DOHH2 (cell line): ENCODE data around the gene YAE1.

ENCODE experiments used
- H3F3A ChIP-seq: fragments of 200-600 bp; sonication (generic), shearing (Covaris generic); 2 replicates; pipeline ENCODE4 v1.6.0; 2016; ENCODE audit warnings: antibody characterized with exemption, mild to moderate bottlenecking; ENCODE audit not compliant: control insufficient read depth, insufficient read depth
- H3K27ac ChIP-seq: fragments of 200-600 bp; sonication (generic); 2 replicates; pipeline ENCODE4 v1.5.1; 2014; ENCODE audit warnings: low read depth, mild to moderate bottlenecking, low read length, moderate library complexity
- H3K27me3 ChIP-seq: fragments of 200-600 bp; sonication (generic); 2 replicates; pipeline ENCODE4 v1.6.1; 2014; ENCODE audit warnings: mild to moderate bottlenecking, low read length, mixed read lengths; ENCODE audit not compliant: control insufficient read depth
- H3K36me3 ChIP-seq: fragments of 200-600 bp; sonication (generic); 2 replicates; pipeline ENCODE4 v1.6.1; 2014; ENCODE audit warnings: mild to moderate bottlenecking, low read length, moderate library complexity, mixed read lengths; ENCODE audit not compliant: control insufficient read depth
- H3K4me1 ChIP-seq: fragments of 200-600 bp; sonication (generic); 2 replicates; pipeline ENCODE4 v1.6.1; 2014; ENCODE audit warnings: mild to moderate bottlenecking, low read length, mixed read lengths; ENCODE audit not compliant: control insufficient read depth
- H3K4me2 ChIP-seq: fragments of 200-600 bp; sonication (generic); 2 replicates; pipeline ENCODE4 v1.6.0; 2014; ENCODE audit warnings: mild to moderate bottlenecking, low read length, moderate library complexity
- H3K4me3 ChIP-seq: fragments of 200-600 bp; sonication (generic); 2 replicates; pipeline ENCODE4 v1.5.1; 2014; ENCODE audit warnings: mild to moderate bottlenecking, low read length, mixed read lengths
- H3K79me2 ChIP-seq: fragments of 200-600 bp; sonication (generic); 2 replicates; pipeline ENCODE4 v1.6.1; 2014; ENCODE audit warnings: mild to moderate bottlenecking, low read length, mixed read lengths; ENCODE audit not compliant: control insufficient read depth
- H3K9me2 ChIP-seq: fragments of 200-600 bp; sonication (generic); replicated peaks from 2 replicates; pipeline ENCODE4 v1.6.1; 2014; ENCODE audit warnings: mild to moderate bottlenecking, low read length, mixed read lengths; ENCODE audit not compliant: control insufficient read depth
- H3K9me3 ChIP-seq: fragments of 200-600 bp; sonication (generic); 2 replicates; pipeline ENCODE4 v1.6.1; 2014; ENCODE audit warnings: antibody characterized with exemption, low read length, mixed read lengths; ENCODE audit not compliant: control insufficient read depth, insufficient read depth
- H4K20me1 ChIP-seq: fragments of 200-600 bp; sonication (generic); 2 replicates; pipeline ENCODE4 v1.6.0; 2014; ENCODE audit warnings: low read depth, mild to moderate bottlenecking, antibody characterized with exemption, low read length, moderate library complexity; ENCODE audit not compliant: control insufficient read depth, insufficient read depth
- CTCF ChIP-seq: fragments of 200-600 bp; sonication (generic); IDR thresholded peaks from one replicate; pipeline ENCODE4 v1.5.1; 2014; ENCODE audit warnings: antibody characterized with exemption, mild to moderate bottlenecking, low read depth, low read length; ENCODE audit not compliant: poor library complexity, severe bottlenecking
- EZH2phosphoT487 ChIP-seq: fragments of 200-600 bp; sonication (generic); IDR thresholded peaks from 2 replicates; pipeline ENCODE4 v1.6.1; 2017; ENCODE audit warnings: borderline replicate concordance, mild to moderate bottlenecking, antibody characterized with exemption, low read length, moderate library complexity, mixed read lengths

YAE1 gene

GRCh38 chr7:39526666-39527065, 39.5 kb upstream of the YAE1 start:
- H3K4me3 ChIP-seq, result 0 out of 2 replicates have a peak overlapping the region, but pooled peaks have one; percentile 0
- H3F3A ChIP-seq, result no peaks in the 10 kb centered on the region
- no peaks in the 10 kb centered on the region for H4K20me1 ChIP-seq
- peak overlapping the region; percentile 11; the same call in 1 of the 2 replicates for H3K4me2 ChIP-seq
- no peaks in the 10 kb centered on the region for H3K9me3 ChIP-seq
- H3K27ac ChIP-seq, result no peak overlapping the region
- TF ChIP-seq EZH2phosphoT487 (no peak), CTCF (no peak)
- no peaks in the 10 kb centered on the region for H3K9me2 ChIP-seq
- H3K27me3 ChIP-seq, result peaks cover 2% of the 10 kb centered on the region; the same call in 1 of the 2 replicates
- H3K36me3 ChIP-seq, result no peaks in the 10 kb centered on the region
- peaks cover 21% of the 10 kb centered on the region for H3K4me1 ChIP-seq
- no peaks in the 10 kb centered on the region for H3K79me2 ChIP-seq

DNA sequence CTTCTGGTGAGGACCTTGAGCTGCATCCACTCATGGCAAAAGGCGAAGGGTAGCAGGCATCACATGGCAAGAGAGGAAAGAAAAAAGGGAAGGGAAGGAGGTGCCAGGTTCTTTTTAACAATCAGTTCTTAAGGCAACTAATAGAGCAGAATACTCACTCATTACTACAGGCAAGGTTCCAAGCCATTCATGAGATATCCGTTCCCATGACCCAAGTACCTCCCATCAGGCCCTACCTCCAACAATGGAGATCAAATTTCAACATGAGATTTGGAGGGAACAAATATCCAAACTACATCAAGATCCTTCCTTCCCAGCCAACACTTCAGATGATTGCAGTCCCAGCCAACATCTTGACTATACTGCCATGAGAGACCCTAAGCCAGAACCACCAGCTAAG, 38.9 kb upstream of the YAE1 start:
- Histone ChIP-seq H3K27me3 (peaks cover 2% of the 10 kb centered on the region; the same call in 1 of the 2 replicates), H3K4me3 (no peak overlapping the region), H3K4me1 (peaks cover 21% of the 10 kb centered on the region), H3K9me2 (no peaks in the 10 kb centered on the region), H3K4me2 (no peak overlapping the region), H3K36me3 (no peaks in the 10 kb centered on the region), H3K27ac (no peak overlapping the region), H4K20me1 (no peaks in the 10 kb centered on the region), H3F3A (no peaks in the 10 kb centered on the region), H3K9me3 (no peaks in the 10 kb centered on the region), H3K79me2 (no peaks in the 10 kb centered on the region)
- no peak for TF ChIP-seq CTCF
- TF ChIP-seq EZH2phosphoT487, result no peak

DNA sequence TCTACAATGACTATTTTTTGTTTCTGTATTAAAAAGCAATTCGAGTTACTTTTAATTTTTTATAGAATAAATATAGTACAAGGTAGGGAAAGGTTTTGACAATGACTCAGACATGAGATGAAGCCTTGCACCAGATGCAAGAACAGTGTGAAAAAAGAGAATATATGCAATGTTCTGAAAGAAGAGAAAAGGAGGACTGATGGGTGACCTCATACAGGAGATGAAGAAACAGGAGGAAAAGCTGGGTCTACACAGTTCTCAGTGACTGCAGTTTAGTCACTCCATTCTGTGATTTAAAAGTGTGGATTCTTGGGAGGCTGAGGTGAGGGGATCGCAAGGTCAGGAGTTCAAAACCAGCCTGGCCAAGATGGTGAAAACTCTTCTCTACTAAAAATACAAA, 38.3 kb upstream of the YAE1 start:
- Histone ChIP-seq H3K4me2 (no peak overlapping the region), H3K9me2 (no peaks in the 10 kb centered on the region), H3K4me3 (no peak overlapping the region), H4K20me1 (no peaks in the 10 kb centered on the region), H3K4me1 (peaks cover 21% of the 10 kb centered on the region), H3F3A (no peaks in the 10 kb centered on the region), H3K79me2 (no peaks in the 10 kb centered on the region), H3K36me3 (no peaks in the 10 kb centered on the region), H3K27ac (no peak overlapping the region), H3K9me3 (no peaks in the 10 kb centered on the region), H3K27me3 (peaks cover 2% of the 10 kb centered on the region; the same call in 1 of the 2 replicates)
- TF ChIP-seq EZH2phosphoT487 (no peak), CTCF (no peak)

GRCh38 chr7:39528849-39529248, 37.4 kb upstream of the YAE1 start:
- no peak overlapping the region for H3K27ac ChIP-seq
- TF ChIP-seq EZH2phosphoT487 (no peak), CTCF (no peak)
- H3K9me3 ChIP-seq, result no peaks in the 10 kb centered on the region

More at GRCh38 chr7:39528849-39529248, 37.4 kb upstream of the YAE1 start:
- Histone ChIP-seq H3K36me3 (no peaks in the 10 kb centered on the region), H3K79me2 (no peaks in the 10 kb centered on the region), H3F3A (no peaks in the 10 kb centered on the region), H3K27me3 (peaks cover 2% of the 10 kb centered on the region; the same call in 1 of the 2 replicates), H4K20me1 (no peaks in the 10 kb centered on the region), H3K4me3 (no peak overlapping the region), H3K4me1 (peaks cover 21% of the 10 kb centered on the region), H3K4me2 (no peak overlapping the region), H3K9me2 (no peaks in the 10 kb centered on the region)
